Measurements from ENCODE around the gene CDC42EP4.

DNA sequence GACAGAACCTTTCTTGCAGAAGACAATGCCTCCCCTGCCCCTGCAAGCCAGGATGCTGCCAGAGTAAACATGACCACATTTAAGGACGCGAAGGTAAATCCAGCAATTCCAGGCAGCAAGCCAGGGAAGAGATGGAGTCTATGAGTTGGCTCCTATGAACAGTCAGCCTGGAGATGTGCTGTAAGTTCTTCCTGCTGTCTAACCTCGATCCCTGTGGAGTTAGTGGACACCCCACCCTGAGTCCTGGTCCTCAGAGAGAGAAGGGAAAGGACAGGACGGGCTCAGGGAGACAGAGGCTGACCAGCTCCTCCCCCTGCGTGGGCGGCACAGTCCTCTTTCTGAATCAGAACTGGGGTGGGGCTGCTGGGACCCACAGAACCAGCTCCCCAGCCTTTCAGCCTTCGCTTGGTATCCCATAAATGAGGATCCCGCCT lies 24.9 kb downstream of the CDC42EP4 start:
- TF ChIP-seq, protein P1, sequence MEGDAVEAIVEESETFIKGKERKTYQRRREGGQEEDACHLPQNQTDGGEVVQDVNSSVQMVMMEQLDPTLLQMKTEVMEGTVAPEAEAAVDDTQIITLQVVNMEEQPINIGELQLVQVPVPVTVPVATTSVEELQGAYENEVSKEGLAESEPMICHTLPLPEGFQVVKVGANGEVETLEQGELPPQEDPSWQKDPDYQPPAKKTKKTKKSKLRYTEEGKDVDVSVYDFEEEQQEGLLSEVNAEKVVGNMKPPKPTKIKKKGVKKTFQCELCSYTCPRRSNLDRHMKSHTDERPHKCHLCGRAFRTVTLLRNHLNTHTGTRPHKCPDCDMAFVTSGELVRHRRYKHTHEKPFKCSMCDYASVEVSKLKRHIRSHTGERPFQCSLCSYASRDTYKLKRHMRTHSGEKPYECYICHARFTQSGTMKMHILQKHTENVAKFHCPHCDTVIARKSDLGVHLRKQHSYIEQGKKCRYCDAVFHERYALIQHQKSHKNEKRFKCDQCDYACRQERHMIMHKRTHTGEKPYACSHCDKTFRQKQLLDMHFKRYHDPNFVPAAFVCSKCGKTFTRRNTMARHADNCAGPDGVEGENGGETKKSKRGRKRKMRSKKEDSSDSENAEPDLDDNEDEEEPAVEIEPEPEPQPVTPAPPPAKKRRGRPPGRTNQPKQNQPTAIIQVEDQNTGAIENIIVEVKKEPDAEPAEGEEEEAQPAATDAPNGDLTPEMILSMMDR (IDR thresholded peaks at IDR 0.05; ENCODE audit: poor library complexity, severe bottlenecking): no peak
- TF ChIP-seq EP300 (conservative IDR thresholded peaks at IDR 0.05; ENCODE audit: poor library complexity, severe bottlenecking) (no peak), POLR2AphosphoS5 (IDR thresholded peaks at IDR 0.05) (no peak), EZH2 (IDR thresholded peaks at IDR 0.05; ENCODE audit: borderline replicate concordance, insufficient read depth, low read length, poor library complexity, severe bottlenecking) (no peak), RAD21 (conservative IDR thresholded peaks at IDR 0.05) (no peak)
- TF ChIP-seq, protein P2, sequence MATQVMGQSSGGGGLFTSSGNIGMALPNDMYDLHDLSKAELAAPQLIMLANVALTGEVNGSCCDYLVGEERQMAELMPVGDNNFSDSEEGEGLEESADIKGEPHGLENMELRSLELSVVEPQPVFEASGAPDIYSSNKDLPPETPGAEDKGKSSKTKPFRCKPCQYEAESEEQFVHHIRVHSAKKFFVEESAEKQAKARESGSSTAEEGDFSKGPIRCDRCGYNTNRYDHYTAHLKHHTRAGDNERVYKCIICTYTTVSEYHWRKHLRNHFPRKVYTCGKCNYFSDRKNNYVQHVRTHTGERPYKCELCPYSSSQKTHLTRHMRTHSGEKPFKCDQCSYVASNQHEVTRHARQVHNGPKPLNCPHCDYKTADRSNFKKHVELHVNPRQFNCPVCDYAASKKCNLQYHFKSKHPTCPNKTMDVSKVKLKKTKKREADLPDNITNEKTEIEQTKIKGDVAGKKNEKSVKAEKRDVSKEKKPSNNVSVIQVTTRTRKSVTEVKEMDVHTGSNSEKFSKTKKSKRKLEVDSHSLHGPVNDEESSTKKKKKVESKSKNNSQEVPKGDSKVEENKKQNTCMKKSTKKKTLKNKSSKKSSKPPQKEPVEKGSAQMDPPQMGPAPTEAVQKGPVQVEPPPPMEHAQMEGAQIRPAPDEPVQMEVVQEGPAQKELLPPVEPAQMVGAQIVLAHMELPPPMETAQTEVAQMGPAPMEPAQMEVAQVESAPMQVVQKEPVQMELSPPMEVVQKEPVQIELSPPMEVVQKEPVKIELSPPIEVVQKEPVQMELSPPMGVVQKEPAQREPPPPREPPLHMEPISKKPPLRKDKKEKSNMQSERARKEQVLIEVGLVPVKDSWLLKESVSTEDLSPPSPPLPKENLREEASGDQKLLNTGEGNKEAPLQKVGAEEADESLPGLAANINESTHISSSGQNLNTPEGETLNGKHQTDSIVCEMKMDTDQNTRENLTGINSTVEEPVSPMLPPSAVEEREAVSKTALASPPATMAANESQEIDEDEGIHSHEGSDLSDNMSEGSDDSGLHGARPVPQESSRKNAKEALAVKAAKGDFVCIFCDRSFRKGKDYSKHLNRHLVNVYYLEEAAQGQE (IDR thresholded peaks at IDR 0.05; ENCODE audit: borderline replicate concordance): no peak

Measured in neural cell (in vitro differentiated cells).